ENCODE data around the gene HEATR1. TPM values are rescaled to one million over a fixed set of nuclear protein-coding genes. Genes with fewer than 3 reads are reported as not detected.

Gene HEATR1
- total and polyA plus RNA-seq, 2 donors from 2014 or later, result 2.9 to 34.4 TPM

DNA sequence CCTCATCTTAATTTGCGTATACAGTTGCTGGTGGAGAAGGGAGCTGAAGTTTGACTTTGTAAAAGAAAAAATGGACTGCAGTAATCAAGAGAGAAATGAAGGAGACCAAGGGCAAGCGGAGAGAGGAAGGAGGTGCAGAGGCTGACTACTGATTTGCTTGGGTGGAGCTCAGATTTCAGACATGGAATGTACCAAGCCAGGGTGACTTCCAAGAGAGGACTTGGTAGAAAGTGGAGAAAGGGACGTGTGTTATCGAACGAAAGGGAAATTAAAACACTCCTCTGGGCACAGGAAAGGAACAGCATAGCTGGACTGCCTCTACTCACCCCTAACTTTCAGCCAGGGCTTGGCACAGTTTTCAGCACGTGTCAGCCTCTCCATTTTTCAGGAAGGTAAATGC, 15.1 kb upstream of the HEATR1 start:
- Histone ChIP-seq H3K27me3 (ENCODE audit: control insufficient read depth, insufficient read depth, low read length) (no peaks in the 10 kb centered on the region), H3K9ac (ENCODE audit: low read length in 3 of 3) (no peak overlapping the region), H3K9me3 (ENCODE audit: control insufficient read depth in 2 of 3, insufficient read depth in 1 of 3, low read length in 3 of 3) (peaks cover 0 to 3% (median 0%) of the 10 kb centered on the region in 3 donors), H3K4me3 (ENCODE audit: low read length in 3 of 3) (no peak overlapping the region), H3K4me1 (ENCODE audit: control insufficient read depth in 2 of 3, insufficient read depth in 2 of 3, low read depth in 1 of 3, low read length in 3 of 3) (no peaks in the 10 kb centered on the region), H3K27ac (ENCODE audit: low read depth in 2 of 2, low read length in 2 of 2) (no peak overlapping the region), H3K36me3 (ENCODE audit: control insufficient read depth in 2 of 3, insufficient read depth in 3 of 3, low read length in 3 of 3) (no peaks in the 10 kb centered on the region)
- intact Hi-C loops (cut with DNase I), result no loop called here
- FAIRE-seq, result no peak
- DNase-seq, result no peak
- TF ChIP-seq, protein P1, sequence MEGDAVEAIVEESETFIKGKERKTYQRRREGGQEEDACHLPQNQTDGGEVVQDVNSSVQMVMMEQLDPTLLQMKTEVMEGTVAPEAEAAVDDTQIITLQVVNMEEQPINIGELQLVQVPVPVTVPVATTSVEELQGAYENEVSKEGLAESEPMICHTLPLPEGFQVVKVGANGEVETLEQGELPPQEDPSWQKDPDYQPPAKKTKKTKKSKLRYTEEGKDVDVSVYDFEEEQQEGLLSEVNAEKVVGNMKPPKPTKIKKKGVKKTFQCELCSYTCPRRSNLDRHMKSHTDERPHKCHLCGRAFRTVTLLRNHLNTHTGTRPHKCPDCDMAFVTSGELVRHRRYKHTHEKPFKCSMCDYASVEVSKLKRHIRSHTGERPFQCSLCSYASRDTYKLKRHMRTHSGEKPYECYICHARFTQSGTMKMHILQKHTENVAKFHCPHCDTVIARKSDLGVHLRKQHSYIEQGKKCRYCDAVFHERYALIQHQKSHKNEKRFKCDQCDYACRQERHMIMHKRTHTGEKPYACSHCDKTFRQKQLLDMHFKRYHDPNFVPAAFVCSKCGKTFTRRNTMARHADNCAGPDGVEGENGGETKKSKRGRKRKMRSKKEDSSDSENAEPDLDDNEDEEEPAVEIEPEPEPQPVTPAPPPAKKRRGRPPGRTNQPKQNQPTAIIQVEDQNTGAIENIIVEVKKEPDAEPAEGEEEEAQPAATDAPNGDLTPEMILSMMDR (IDR thresholded peaks at IDR 0.05; ENCODE audit: borderline replicate concordance, extremely low read depth, insufficient read depth), result no peak

DNA sequence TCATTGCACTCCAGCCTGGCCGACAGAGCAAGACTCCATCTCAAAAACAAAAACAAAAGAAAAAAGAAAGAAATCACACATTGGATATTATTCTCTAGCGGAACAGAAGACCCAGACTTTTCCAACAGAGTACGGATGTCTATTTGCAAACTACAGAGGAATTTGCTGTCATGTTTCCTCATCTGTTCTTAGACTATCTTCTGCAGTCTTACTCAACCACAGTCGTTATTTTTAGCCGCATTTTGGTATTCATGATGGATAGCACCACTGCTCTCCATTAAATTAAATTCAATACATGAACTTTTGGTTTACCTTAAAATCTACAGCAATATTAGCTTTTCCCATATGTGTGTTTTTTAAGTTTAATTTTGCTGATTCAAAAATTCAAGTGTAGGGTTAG, 14.2 kb upstream of the HEATR1 start:
- Histone ChIP-seq H3K27ac (ENCODE audit: low read depth in 2 of 2, low read length in 2 of 2) (no peak overlapping the region), H3K4me1 (ENCODE audit: control insufficient read depth in 2 of 3, insufficient read depth in 2 of 3, low read depth in 1 of 3, low read length in 3 of 3) (no peaks in the 10 kb centered on the region), H3K36me3 (ENCODE audit: control insufficient read depth in 2 of 3, insufficient read depth in 3 of 3, low read length in 3 of 3) (no peaks in the 10 kb centered on the region), H3K9me3 (ENCODE audit: control insufficient read depth in 2 of 3, insufficient read depth in 1 of 3, low read length in 3 of 3) (peaks cover 0 to 3% (median 0%) of the 10 kb centered on the region in 3 donors), H3K9ac (ENCODE audit: low read length in 3 of 3) (no peak overlapping the region), H3K4me3 (ENCODE audit: low read length in 3 of 3) (no peak overlapping the region), H3K27me3 (ENCODE audit: control insufficient read depth, insufficient read depth, low read length) (no peaks in the 10 kb centered on the region)
- DNase-seq (no peak), FAIRE-seq (no peak)
- intact Hi-C loops (cut with DNase I), result no loop called here
- TF ChIP-seq, protein P1 (IDR thresholded peaks at IDR 0.05; ENCODE audit: borderline replicate concordance, extremely low read depth, insufficient read depth), result no peak

DNA sequence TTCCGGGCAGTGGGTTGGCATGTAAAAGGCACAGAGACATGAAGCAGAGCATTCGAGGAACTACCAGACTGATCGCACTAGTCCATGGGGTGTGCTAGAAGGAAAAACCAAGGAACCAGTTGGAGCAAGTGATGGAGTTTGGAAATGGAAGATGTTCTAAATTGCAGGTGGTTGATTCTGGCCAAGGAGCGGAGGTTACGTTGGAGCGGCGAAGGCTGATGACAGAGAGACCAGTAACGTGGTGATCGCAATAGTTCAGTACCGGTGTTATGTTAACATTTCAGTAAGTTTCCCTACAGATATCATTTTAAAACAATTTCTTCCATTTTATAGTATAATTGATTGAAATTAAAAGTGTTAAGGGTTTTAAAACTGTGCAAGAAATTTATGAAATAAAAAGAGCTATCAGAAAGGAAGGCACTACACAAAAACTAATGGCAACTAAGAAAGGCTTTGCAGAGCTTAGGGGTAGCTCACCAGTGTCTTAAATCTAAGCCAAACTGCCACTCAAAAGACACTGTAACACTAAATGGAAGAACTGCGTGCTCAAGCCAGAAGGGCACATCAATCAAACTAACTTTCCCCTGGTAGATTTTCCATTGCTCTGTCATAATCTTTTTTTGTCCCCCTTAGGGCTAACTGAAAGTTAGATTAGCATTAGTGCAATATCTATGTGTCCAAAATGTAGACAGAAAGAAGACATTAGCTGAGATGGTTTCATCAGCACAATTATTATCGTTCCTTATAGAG, 11.3 kb upstream of the HEATR1 start:
- intact Hi-C loops (cut with DNase I), result no loop called here
- TF ChIP-seq, protein P1 (IDR thresholded peaks at IDR 0.05; ENCODE audit: borderline replicate concordance, extremely low read depth, insufficient read depth), result no peak

More for the DNA sequence above, 11.3 kb upstream of the HEATR1 start:
- DNase-seq (no peak), FAIRE-seq (no peak)
- Histone ChIP-seq H3K27me3 (ENCODE audit: control insufficient read depth, insufficient read depth, low read length) (no peaks in the 10 kb centered on the region), H3K27ac (ENCODE audit: low read depth in 2 of 2, low read length in 2 of 2) (no peak overlapping the region), H3K36me3 (ENCODE audit: control insufficient read depth in 2 of 3, insufficient read depth in 3 of 3, low read length in 3 of 3) (no peaks in the 10 kb centered on the region), H3K9ac (ENCODE audit: low read length in 3 of 3) (no peak overlapping the region), H3K9me3 (ENCODE audit: control insufficient read depth in 2 of 3, insufficient read depth in 1 of 3, low read length in 3 of 3) (no peaks in the 10 kb centered on the region), H3K4me3 (ENCODE audit: low read length in 3 of 3) (no peak overlapping the region), H3K4me1 (ENCODE audit: control insufficient read depth in 2 of 3, insufficient read depth in 2 of 3, low read depth in 1 of 3, low read length in 3 of 3) (no peaks in the 10 kb centered on the region)

Data from kidney (tissue), 14 donors.